HG03039 (cell line): ENCODE data around the gene CALHM1.
A peak's percentile ranks its signal among the peaks of the same experiment; 100 is the strongest.
"Not testable (repeated sequence)": the region's sequence is repeated elsewhere in the genome, so short reads cannot be mapped to it uniquely, and the experiment has no call there.

ENCODE experiments used
- ATAC-seq: cut with Tn5 transposase; IDR thresholded peaks from one replicate; pipeline ENCODE4 v1.9.1; 2021; ENCODE audit warnings: mild to moderate bottlenecking, moderate library complexity; ENCODE audit not compliant: unreplicated experiment

The CALHM1 gene, protein sequence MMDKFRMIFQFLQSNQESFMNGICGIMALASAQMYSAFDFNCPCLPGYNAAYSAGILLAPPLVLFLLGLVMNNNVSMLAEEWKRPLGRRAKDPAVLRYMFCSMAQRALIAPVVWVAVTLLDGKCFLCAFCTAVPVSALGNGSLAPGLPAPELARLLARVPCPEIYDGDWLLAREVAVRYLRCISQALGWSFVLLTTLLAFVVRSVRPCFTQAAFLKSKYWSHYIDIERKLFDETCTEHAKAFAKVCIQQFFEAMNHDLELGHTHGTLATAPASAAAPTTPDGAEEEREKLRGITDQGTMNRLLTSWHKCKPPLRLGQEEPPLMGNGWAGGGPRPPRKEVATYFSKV

DNA sequence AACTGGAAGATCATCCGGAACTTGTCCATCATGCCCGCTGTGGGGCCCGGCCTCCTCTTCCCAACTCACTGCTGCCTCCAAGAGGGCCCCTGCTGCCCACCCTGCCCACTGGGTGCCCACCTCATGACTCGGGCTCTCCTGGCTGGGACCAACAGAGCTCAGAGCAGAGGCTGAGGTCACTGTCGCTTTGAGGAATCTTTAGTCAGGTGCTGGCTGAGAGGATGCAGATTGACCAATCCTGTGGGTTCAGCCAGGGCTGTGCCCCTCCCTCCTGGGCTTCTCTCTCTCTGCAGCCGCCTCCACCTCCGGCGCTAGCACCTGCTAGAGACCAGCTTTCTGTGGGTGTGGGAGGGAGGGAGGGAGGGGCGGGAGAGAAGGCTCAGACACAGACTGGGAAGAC is at the start of gene CALHM1:
CALHM1 (minus strand) TSS at position 181 of the 400 bp plus-strand sequence; CDS start at position 32, 149 bp downstream.
- ATAC-seq: peak; percentile 56

DNA sequence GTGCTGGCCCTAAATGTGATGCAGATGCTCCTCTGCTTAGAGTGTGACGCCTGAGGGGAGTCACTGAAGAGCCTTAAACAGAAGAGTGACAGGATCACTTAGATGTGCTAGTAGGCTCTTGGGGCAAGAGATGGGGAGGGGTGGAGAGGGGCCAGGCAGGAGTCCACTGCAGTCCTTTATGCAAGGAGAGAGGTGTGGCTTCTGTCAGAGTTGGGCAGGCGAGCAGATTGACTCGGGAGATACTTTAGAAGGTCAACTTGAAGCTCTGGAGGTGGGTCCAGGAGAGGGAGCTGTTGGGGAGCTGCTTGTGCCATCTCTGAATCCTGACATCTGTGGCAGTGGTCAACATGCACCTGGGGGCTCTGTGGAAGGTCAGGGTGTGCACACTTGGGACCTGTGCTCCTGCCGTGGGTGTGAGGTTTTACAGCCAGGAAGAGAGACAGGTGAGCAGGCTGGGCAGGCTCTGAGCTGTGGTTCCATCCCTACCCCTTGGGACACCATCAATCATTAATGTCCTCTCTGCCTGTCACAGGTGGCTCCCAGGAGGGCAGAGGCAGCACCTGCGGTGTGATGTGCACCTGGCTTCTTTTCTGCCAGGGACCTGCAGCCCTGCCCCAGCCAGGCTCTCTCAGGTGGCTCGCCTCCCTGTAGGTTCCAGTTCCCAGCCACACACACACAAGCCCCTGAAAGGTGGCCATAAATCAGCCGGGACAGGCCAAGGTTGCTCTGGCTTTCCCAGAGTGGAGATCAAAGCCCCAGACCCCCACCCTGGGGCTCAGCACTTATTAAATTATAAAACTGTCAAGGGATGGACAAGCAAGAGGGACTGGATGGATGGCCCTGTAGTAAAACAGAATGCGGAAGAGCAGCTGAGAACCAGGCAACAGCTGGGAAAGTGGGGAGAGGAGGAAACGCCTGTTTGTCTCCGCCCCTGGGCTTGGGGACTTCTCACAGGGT is 48.8 kb upstream of the CALHM1 start:
- no peak for ATAC-seq

DNA sequence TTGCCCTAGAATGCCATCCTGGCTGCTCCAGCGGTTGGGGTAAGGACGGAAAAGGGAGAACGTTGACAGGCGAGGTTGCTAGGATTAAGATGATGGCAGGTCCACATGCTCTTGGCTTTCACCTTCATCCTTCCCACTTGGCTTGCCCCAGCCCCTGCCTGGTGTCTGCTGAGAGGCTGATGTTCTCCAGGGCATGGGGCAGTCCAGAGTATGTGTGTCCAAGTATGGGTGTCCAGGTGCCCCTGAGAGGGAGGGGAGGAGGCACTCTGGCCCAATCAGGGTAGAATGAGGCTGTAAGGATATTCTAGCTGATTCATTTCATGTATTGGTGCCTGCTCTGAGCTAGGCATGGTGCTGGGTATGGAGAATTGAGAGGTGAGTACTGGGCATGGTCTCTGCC is 47.4 kb upstream of the CALHM1 start:
- no peak for ATAC-seq

DNA sequence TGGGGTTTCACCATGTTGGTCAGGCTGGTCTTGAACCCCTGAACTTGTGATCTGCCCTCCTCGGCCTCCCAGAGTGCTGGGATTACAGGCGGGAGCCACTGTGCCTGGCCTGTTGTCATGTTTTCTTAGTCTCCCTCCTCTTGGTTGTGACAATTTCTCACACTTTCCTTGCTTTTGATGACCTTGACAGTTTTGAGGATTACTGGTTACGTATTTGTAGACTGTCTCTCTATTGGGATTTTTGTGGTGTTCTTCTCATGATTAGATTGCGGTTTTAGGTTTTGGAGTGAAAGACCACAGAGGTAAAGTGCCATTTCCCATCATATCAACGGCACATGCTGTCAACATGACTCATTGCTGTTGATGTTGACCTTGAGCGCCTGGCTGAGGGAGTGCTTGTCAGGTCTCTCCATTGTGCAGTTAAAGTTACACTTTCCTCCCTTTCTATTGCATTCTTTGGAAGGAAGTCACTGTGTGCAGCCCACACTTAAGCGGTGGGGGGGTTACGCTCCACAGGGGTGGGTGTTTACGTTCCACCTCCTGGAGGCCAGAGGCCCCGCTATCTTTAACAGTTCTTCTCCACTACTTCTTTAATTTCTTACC is 45.6 kb upstream of the CALHM1 start:
- ATAC-seq: no peak

DNA sequence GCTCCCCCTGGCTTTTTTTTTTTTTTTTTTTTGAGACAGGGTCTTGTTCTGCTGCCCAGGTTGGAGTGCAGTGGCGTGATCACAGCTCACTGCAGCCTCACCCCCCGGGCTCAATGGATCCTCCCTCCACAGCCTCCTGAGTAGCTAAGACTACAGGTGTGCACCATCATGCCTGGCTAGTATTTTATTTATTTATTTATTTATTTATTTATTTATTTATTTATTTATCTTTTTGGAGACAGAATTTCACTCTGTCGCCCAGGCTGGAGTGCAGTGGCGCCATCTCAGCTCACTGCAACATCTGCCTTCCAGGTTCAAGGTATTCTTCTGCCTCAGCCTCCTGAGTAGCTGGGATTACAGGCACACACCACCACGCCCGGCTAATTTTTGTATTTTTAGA is 45.1 kb upstream of the CALHM1 start:
- ATAC-seq: not testable (repeated sequence)

DNA sequence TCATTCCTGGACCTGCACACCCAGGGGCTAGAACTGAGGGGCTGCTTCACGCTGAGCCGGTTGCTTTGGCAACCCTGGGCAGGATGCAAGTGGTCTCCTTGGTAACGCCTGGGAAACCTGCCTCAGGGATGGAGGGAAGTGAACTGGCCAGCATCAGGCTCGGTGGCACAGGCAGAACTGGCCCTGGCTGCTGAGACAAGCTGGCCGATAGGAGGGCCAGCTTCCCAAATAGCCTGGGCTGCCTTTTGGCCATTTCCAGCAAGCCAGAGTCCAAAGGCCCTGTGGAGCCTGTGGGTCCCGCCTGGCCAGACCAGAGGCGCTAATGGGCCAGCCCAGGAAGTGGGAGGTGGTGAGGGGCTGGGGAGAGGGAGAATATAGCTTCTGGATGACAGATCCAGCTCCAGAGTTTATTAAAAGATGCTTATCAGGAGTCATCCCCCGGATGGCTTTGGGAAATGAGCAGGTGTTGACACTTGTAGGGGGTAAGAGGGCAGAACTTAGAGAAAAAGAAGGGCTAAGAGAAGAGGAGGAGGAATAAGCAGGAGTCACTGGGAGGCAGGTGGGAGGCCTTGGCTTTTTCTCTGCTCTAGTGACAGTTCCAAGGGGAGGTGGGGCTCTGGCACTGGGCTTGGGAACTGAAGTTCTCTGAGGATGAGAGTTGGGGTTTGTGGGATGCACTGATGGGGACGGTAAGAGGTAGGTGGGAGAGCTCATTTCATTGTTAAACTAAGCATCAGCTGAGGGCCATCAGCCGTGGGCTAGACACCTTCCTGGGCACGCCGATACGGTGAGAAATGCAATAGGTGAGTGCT is 44.4 kb upstream of the CALHM1 start:
- ATAC-seq: no peak

DNA sequence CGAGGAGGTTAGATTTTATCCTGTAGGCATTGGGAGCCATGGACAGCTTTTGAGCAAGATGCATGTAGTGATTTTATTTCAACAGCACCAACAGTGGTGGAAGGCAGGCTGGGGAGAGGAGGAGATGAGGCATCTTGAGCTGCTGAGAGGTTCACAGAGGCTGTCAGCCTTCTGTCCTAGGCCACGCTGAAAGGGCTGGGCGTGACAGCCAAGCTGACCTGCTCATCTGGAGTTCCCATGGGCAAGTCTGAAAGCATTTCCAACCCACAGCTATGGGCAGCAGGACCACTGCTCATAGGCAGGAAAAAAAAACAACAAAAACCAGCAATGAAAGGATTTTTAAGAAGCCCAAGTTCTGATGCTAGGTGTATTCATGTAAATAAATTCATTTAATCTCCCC is 42.5 kb upstream of the CALHM1 start:
- ATAC-seq: no peak

DNA sequence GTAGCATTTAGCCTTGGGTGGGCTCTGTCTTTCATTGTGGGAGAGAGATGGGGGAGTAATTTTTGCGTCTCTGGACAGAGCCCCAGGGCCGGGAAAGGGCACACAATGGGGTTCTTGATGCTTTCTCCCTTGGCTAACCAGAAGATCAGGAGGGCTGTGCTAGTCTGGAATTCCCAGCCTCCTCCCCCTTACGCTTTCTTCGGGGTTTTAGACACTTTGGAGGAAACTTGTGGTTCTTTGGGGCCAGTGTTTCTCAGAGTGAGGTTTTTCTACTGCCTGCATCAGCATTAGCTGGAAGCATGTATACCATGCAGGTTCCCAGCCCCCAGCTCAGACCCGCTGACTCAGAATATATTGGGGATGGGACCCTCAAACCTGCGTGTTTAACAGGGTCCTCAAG is 41.8 kb upstream of the CALHM1 start:
- no peak for ATAC-seq

DNA sequence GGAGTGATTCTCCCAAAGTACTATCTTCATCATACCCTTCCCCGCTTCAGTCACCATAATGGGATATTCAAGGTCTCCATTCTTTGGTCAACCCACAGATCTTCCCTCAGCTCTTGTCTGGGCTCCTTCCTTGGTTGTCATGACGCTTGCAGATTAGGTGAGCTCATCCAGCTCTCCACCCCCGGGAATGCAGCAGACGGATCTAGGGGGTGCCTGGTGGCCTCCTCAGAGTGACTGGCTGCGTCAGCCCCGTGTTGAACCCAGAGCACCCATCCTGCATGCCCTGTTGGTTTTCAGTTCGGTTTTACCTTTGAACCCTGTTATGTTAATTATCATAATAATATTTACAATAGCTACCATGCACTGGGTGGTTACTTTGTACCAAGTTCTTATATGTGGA is 41.2 kb upstream of the CALHM1 start:
- ATAC-seq: no peak

DNA sequence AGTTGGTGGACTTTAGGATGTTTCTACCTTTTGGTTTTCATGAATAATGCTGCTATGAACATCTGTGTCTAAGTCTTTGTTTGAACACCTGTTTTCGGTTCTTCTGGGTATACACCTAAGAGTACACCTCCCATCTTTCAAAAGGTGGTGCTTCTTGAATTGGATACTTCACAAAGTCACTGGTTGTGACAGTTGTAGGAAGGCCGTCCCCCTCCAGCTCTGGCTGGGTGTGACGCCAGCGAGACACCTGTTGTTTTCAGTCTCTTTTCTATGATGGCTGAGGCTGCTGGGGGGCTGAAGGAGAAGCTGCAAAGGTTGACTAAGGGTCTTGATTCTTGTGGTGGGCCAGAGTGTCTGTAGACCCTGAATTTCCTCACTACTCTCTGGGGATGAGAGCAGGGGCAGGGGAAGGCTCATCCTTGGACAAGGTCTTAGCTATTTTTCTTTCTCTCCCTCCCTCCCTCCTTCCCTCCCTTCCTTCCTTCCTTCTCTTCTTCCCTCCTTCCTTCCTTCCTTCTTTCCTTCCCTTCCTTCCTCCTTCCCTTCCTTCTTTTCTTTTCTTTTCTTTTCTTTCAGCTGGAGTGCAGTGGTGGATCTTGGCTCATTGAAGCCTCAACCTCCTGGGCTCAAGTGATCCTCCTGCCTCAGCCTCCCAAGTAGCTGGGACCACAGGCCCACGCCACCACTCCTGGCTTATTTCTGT is 40.4 kb upstream of the CALHM1 start:
- no peak for ATAC-seq

DNA sequence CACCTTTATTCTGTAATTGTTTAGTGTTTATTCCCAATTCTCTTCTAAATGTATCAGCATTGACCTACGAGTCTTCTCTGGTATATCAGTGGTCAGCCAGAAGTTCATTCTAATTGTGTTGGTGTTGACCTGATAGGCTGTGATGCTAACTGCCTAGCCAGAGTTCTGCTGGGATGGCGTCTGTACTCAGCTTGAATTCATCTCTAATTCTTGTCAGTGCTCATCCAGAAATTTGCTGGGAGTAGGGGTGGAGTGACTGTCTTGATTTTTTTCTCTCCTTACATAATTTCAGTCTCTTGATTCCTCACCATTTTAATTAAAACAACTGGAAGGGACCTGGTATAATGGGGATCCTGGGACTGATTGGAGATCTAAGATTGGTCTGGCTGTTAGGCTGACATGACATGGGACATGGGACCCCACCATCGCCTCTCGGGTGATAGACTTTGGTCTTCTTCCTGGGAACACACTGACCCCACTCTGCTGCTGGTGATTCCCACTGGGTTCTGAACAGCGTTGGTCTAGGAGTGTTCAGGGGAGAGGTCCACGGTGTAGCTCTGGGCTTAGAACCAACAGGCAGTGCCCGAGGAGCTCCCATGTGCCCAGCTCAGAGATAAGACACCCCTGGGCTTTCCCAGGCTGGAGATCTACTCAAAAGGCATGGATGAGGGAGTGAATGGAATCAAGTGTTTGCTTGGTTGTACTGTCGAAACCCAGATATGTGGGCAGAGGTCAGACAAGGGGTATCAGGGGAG is 38.6 kb upstream of the CALHM1 start:
- ATAC-seq: no peak

DNA sequence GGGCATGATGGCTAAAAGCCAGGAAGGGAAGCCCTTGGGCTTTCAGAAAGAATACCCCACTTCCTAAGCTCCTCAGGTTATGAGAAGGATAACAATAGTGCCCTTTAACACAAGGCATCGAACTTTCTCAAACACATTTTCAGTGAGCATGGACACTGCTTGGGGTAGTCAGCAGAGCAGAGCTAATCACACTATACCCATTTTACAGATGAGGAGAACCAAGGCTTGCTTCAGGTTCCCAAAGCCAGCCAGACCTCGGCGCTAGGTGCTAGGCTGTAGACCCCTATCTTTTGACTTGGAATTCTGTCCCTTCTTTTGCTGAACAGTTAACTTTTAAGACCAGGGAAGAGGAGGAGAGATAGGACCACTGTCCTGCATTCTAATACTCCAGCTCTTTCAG is 36.6 kb upstream of the CALHM1 start:
- ATAC-seq: no peak

DNA sequence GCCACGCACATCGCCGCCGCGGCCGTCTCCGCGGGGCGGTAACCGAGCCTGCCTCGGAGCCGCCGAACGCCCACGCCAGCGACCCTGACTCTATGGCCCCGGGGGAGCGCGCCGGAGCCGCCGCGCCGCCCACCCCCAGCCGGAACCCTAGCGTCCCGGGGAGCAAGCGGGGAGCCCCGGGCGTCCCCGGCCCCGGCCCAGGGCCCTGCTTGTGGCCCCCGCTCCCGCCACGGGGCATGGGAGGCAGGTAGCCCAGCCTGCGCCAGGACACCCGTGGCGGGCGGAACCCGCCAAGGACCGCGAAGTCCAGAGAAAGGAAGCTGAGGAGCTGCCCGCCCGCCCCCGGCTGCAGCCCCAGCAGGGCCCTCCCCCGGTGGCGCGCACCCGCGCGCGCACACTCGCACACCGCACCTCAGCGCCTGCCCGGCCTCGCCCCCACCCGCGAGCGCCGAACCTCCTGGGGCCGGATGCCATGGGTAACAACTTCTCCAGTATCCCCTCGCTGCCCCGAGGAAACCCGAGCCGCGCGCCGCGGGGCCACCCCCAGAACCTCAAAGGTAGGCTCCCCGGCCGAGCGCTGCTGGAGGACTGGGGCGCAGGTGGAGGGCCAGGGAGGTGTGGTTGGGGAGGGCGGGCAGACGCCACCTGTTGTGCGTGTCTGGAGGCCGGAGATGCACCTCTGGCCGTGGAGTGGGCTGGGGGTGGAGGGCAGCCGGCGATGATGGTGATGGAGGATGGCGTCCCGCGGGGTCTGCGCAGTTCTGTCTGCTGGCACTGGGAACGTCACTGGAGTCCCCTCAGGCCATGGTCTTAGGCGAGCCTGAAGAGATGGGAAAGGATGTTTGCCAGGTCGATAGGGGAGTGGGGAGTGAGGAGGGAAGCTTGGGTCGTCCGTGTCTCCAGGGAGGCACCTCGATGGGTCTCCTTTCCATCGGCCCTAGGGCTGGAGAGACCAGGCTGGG is 35.5 kb upstream of the CALHM1 start:
- ATAC-seq: no peak

DNA sequence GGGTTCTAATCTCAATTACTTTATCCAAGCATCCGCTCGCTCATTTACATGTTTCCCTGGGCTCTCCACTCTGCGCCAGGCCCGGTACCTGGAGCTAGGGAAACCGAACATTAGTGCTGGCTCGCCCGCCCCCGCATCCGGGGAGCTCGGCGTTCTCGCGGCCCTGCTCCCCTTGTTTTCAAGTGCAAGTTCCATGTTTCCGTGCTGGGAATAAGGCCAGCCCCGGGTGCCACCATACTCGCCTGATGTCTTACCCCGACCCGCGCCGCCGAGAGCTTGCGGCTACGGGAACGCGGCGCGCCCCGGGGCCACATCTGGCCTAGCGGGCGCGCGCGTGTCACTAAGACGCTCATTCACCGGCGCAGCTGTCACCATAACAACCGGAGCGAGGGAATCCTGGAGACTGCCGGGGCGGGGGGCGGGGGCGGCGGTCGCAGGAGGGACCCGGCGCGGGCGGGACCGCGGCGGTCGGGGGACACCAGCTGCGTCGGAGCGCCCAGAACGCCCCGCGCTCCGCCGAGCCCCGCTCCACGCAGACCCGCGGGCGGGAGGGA is 34.7 kb upstream of the CALHM1 start, which contains the start of gene NEURL1:
NEURL1 (plus strand) TSS at position 344 of the 554 bp plus-strand sequence. CDS start 683 bp downstream, outside the sequence.
- no peak for ATAC-seq

DNA sequence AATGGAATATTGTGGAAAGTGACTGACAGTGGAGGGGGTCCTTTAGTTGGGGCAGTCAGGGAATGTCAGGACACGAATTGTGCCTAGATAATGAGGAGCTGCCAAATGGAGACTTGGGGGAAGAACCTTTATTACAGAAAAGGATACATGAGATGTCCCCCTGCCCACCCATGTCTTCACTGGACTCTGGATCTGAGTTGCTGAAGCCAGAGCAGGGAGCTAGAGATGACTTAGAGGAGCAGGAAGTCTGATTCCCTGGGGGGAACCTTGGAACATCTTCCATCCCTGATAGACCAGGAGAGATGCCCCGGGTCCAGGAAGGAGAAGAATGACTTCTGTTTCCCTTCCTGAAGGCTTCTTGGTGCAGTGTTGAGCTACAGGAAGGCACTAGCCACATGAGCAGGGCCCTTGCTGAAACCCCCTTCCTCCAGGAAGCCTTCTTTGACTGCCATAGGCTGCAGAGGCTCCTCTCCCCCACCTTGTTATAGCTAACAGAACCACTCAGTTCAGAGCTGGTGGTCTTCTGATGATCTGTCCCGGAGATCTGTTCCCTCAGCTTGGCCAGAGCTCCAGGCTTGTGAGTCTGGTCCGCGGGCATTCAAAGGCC is 34.1 kb upstream of the CALHM1 start:
- ATAC-seq: no peak

DNA sequence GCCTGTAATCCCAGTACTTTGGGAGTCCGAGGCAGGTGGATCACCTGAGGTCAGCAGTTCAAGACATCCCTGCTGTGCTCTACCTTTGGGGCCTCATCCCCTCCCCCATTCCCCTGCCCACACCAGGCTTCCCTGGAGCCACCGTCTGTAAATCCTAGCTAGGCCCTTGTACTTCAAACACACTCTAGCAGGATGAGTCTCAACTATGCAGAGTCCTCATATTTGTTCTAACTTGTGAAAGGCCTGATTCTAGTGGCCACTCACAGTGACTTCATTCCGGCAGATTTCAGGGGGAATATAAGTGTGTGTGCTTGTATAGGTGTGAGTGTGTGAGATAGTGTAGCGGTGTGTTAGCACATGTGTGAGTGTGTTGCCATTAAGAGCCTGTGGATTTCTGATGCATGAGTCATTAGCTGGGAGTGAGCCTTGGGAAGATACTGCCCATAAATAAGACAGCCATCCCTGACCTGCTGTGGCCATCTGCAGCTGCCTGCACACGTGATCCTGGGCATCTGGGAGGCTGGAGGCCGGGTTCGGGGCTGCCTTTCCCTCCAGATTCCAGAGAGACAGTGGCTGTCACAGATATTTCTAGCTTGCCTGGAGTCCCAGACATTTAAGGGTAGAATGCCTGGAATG is 33.1 kb upstream of the CALHM1 start:
- ATAC-seq: no peak

DNA sequence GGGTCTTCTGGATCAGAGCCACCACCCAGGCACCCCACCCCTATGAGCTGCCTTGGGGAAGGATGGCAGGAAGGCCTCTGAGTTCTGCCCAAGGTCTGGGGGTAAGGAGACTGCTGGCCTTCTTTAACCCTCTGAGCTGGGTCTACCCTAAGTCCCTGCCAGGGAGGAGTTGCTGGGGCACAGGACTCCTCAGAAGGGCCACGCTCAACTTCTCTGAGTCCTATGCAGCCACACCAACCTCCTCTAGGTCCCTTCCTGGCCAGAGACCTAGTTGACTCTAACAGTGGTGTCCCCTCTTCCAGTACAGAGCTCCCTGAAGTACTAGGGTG is 32.2 kb upstream of the CALHM1 start:
- ATAC-seq: no peak
